Measurements from ENCODE around the gene TNK2. TPM values are rescaled to one million over a fixed set of nuclear protein-coding genes. Genes with fewer than 3 reads are reported as not detected.

The TNK2 gene
- total and polyA plus RNA-seq, 2 of the 8 experiments (the other 6 are each of a cell fraction or from before 2014, with no cell fraction given): 10.4 to 33.9 TPM

DNA sequence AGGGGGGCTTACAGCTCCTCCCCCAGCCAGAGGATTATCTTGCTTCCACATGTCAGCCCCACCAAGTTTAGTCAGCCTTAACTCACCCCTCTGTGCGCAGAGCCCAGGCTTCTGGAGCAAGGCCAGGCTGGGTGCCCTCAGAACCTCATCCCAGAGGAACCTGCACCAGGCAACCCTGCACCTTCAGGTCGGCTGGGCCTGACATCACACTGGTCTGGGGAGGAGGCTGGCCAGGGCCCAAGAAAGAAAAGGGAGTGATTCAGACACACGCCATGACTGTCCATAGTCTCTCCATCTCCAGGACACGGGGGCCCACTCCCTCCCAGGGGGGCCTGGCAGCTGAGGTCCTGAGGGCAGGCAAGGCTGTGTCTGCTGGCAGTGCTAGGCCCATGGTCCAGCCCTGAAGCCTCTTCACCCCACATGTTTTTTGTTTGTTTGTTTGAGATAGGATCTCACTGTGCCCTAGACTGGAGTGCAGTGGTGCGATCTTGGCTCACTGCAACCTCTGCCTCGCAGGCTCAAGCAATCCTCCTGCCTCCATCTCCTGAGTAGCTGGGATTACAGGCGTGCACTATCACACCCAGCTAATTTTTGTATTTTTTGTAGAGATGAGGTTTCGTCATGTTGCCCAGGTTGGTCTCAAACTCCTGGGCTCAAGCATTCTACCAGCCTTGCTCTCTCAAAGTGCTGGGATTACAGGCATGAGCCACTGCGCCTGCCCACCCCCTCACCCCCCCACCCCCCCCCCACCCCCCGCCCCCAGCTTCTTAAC is 11.1 kb downstream of the TNK2 start (continued):
- TF ChIP-seq, protein P1, sequence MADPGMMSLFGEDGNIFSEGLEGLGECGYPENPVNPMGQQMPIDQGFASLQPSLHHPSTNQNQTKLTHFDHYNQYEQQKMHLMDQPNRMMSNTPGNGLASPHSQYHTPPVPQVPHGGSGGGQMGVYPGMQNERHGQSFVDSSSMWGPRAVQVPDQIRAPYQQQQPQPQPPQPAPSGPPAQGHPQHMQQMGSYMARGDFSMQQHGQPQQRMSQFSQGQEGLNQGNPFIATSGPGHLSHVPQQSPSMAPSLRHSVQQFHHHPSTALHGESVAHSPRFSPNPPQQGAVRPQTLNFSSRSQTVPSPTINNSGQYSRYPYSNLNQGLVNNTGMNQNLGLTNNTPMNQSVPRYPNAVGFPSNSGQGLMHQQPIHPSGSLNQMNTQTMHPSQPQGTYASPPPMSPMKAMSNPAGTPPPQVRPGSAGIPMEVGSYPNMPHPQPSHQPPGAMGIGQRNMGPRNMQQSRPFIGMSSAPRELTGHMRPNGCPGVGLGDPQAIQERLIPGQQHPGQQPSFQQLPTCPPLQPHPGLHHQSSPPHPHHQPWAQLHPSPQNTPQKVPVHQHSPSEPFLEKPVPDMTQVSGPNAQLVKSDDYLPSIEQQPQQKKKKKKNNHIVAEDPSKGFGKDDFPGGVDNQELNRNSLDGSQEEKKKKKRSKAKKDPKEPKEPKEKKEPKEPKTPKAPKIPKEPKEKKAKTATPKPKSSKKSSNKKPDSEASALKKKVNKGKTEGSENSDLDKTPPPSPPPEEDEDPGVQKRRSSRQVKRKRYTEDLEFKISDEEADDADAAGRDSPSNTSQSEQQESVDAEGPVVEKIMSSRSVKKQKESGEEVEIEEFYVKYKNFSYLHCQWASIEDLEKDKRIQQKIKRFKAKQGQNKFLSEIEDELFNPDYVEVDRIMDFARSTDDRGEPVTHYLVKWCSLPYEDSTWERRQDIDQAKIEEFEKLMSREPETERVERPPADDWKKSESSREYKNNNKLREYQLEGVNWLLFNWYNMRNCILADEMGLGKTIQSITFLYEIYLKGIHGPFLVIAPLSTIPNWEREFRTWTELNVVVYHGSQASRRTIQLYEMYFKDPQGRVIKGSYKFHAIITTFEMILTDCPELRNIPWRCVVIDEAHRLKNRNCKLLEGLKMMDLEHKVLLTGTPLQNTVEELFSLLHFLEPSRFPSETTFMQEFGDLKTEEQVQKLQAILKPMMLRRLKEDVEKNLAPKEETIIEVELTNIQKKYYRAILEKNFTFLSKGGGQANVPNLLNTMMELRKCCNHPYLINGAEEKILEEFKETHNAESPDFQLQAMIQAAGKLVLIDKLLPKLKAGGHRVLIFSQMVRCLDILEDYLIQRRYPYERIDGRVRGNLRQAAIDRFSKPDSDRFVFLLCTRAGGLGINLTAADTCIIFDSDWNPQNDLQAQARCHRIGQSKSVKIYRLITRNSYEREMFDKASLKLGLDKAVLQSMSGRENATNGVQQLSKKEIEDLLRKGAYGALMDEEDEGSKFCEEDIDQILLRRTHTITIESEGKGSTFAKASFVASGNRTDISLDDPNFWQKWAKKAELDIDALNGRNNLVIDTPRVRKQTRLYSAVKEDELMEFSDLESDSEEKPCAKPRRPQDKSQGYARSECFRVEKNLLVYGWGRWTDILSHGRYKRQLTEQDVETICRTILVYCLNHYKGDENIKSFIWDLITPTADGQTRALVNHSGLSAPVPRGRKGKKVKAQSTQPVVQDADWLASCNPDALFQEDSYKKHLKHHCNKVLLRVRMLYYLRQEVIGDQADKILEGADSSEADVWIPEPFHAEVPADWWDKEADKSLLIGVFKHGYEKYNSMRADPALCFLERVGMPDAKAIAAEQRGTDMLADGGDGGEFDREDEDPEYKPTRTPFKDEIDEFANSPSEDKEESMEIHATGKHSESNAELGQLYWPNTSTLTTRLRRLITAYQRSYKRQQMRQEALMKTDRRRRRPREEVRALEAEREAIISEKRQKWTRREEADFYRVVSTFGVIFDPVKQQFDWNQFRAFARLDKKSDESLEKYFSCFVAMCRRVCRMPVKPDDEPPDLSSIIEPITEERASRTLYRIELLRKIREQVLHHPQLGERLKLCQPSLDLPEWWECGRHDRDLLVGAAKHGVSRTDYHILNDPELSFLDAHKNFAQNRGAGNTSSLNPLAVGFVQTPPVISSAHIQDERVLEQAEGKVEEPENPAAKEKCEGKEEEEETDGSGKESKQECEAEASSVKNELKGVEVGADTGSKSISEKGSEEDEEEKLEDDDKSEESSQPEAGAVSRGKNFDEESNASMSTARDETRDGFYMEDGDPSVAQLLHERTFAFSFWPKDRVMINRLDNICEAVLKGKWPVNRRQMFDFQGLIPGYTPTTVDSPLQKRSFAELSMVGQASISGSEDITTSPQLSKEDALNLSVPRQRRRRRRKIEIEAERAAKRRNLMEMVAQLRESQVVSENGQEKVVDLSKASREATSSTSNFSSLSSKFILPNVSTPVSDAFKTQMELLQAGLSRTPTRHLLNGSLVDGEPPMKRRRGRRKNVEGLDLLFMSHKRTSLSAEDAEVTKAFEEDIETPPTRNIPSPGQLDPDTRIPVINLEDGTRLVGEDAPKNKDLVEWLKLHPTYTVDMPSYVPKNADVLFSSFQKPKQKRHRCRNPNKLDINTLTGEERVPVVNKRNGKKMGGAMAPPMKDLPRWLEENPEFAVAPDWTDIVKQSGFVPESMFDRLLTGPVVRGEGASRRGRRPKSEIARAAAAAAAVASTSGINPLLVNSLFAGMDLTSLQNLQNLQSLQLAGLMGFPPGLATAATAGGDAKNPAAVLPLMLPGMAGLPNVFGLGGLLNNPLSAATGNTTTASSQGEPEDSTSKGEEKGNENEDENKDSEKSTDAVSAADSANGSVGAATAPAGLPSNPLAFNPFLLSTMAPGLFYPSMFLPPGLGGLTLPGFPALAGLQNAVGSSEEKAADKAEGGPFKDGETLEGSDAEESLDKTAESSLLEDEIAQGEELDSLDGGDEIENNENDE (IDR thresholded peaks at IDR 0.05; ENCODE audit: insufficient replicate concordance, low read length): no peak
- TF ChIP-seq CBX8 (IDR thresholded peaks at IDR 0.05; ENCODE audit: borderline replicate concordance, low read depth, low read length) (no peak), GTF2F1 (IDR thresholded peaks at IDR 0.05; ENCODE audit: borderline replicate concordance, low read depth, low read length) (no peak), RNF2 (IDR thresholded peaks at IDR 0.05; ENCODE audit: borderline replicate concordance, low read depth, low read length, missing control alignments, poor library complexity, severe bottlenecking) (no peak), FOSL1 (IDR thresholded peaks at IDR 0.05; ENCODE audit: insufficient read depth, low read depth, low read length) (no peak), EZH2 (IDR thresholded peaks at IDR 0.05; ENCODE audit: low read depth, low read length, severe bottlenecking) (no peak), TAF1 (IDR thresholded peaks at IDR 0.05; ENCODE audit: low read depth, low read length) (no peak), CHD1 (IDR thresholded peaks at IDR 0.05; ENCODE audit: low read depth, low read length) (no peak)
